CD4-positive, alpha-beta T cell treated with Interleukin-10 for 1 hour (primary cell): ENCODE data around the gene RAB11B.
"Not testable (repeated sequence)": the region's sequence is repeated elsewhere in the genome, so short reads cannot be mapped to it uniquely, and the experiment has no call there.

Experiments used
- DNase-seq: peaks from one replicate; pipeline ENCODE4 v3.0.0-alpha.2; 2020

The RAB11B gene

DNA sequence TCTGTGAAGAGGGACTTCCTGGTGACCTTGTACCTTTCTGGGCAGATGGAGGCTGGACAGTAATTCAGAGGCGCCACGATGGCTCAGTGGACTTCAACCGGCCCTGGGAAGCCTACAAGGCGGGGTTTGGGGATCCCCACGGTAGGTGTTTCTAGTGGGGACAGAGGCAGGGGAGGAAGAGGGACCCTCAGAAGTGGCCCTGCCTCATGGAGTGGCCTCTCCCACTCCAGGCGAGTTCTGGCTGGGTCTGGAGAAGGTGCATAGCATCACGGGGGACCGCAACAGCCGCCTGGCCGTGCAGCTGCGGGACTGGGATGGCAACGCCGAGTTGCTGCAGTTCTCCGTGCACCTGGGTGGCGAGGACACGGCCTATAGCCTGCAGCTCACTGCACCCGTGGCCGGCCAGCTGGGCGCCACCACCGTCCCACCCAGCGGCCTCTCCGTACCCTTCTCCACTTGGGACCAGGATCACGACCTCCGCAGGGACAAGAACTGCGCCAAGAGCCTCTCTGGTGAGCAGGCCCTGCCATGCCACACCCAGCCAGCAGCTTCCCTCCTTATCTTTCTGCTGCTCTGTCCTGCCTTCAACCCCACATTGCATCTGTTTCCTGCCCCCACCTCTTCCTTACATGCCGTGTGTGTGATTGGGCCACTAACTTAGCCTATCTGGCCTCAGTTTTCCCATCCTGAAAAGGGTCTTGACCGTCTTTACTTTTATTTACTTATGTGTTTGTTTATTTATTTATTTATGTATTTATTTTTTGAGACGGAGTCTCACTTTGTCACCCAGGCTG, 19.0 kb upstream of the RAB11B start:
- no peak for DNase-seq

DNA sequence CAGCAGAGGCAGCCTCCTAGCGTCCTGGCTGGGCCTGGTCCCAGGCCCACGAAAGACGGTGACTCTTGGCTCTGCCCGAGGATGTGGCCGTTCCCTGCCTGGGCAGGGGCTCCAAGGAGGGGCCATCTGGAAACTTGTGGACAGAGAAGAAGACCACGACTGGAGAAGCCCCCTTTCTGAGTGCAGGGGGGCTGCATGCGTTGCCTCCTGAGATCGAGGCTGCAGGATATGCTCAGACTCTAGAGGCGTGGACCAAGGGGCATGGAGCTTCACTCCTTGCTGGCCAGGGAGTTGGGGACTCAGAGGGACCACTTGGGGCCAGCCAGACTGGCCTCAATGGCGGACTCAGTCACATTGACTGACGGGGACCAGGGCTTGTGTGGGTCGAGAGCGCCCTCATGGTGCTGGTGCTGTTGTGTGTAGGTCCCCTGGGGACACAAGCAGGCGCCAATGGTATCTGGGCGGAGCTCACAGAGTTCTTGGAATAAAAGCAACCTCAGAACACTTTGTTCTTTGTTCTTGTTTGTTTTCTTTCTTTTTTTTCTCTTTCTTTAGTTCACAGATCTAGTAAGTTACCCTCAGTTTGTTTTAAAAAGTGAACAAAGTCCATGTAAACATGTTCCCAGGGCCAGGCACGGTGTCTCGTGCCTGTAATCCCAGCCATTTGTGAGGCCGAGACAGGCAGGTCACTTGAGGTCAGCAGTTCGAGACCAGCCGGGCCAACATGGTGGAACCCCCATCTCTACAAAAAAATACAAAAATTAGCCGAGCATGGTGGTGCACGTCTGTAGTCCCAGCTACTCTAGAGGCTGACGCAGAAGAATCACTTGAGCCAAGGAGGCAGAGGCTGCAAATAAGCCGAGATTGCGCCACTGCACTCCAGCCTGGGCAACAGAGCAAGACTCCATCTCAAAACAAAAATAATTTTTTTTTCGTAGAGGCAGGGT, 16.0 kb upstream of the RAB11B start:
- DNase-seq, result no peak

DNA sequence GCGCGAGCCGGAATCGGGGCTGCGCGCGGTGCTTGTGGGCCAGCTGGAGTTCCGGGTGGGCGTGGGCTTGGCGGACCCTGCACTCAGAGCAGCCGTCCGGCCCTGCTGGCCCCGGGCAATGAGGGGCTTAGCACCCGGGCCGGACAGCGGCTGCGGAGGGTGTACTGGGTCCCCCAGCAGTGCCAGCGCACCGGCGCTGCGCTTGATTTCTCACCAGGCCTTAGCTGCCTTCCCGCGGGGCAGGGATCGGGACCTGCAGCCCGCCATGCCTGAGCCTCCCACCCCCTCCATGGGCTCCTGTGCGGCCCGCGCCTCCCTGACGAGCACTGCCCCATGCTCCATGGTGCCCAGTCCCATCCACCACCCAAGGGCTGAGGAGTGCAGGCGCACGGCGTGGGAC, 14.4 kb upstream of the RAB11B start:
- DNase-seq, result not testable (repeated sequence)

DNA sequence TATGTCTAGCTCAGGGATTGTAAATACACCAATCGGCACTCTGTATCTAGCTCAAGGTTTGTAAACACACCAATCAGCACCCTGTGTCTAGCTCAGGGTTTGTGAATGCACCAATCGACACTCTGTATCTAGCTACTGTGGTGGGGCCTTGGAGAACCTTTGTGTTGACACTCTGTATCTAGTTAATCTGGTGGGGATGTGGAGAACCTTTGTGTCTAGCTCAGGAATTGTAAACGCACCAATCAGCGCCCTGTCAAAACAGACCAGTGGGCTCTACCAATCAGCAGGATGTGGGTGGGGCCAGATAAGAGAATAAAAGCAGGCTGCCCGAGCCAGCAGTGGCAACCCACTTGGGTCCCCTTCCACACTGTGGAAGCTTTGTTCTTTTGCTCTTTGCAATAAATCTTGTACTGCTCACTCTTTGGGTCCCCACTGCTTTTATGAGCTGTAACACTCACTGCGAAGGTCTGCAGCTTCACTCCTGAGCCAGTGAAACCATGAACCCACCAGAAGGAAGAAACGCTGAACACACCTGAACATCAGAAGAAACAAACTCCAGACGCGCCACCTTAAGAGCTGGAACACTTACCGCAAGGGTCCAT, 13.7 kb upstream of the RAB11B start:
- not testable (repeated sequence) for DNase-seq

DNA sequence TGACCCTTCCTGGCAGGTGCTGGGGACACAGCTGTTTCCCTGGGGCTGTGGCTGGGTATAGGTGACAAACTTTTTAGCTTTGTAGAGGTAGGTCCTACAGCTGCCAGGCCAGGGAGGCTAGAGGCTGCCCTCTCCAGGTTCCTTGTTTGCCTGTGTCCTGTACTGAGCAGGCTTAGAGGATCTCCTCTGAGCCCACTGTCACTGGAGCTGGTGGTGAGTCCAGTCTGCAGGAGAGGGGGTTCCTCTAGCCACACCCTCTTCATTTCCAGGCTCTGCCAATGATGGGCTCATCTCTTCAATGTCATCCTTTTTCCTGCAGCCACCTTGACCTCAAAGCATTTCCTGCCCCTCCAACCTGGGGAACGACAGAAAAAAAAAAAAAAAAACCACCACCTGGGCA, 12.6 kb upstream of the RAB11B start:
- no peak for DNase-seq

DNA sequence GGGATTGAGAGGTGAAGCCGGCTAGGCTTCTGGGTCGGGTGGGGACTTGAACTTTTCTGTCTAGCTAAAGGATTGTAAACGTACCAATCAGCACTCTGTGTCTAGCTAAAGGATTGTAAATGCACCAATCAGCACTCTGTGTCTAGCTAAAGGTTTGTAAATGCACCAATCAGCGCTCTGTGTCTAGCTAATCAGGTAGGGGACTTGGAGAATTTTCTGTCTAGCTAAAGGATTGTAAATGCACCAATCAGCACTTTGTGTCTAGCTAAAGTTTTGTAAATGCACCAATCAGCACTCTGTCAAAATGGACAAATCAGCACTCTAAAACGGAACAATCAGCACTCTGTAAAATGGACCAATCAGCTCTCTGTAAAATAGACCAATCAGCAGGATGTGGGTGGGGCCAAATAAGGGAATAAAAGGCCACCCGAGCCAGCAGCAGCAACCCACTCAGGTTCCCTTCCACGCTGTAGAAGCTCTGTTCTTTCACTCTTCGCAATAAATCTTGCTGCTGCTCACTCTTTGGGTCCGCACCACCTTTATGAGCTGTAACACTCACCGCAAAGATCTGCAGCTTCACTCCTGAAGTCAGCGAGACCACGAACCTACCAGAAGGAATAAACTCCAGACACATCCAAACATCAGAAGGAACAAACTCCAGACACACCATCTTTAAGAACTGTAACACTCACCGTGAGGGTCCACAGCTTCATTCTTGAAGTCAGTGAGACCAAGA, 10.8 kb upstream of the RAB11B start:
- DNase-seq, result not testable (repeated sequence)

DNA sequence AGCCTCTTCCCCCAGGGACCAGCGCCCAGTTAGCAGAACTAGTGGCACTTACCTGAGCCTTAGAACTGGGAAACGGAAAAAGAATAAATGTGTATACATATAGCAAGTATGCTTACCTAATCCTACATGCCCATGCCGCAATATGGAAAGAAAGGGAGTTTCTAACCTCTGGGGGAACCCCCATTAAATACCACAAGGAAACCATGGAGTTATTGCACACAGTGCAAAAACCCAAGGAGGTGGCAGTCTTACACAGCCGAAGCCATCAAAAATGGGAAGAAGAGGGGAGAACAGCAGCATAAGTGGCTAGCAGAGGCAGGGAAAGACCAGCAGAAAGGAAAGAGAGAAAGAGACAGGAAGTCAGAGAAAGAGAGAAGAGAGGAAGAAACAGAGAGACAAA, 5.6 kb upstream of the RAB11B start:
- DNase-seq, result not testable (repeated sequence)

DNA sequence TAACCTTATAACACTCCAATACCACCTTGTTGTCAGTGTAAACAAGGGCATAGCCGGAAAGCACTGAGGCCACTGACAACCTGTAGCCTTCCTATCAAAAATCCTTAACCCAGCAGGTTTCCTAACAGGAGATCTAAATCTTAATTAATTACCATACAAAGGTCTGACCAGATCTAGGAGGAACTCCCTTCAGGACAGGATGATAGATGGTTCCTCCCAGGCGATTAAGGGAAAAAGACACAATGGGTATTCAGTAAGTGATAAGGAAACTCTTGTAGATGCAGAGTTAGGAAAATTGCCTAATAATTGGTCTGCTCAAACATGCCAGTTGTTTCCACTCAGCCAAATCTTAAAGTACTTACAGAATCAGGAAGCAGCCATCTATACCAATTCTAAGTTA, 5.1 kb upstream of the RAB11B start:
- not testable (repeated sequence) for DNase-seq

DNA sequence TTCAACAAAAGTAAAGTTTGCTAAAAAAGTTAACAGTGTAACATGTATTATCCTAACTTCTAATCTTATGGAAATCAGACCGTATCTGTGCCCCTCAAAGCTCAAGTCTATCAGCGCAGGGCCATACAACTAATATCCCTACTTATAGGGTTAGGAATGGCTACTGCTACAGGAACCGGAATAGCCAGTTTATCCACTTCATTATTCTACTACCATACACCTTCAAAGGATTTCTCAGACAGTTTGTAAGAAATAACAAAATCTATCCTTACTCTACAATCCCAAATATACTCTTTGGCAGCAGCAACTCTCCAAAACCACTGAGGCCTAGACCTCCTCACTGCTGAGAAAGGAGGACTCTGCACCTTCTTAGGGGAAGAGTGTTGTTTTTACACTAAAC, 4.6 kb upstream of the RAB11B start:
- DNase-seq, result not testable (repeated sequence)

DNA sequence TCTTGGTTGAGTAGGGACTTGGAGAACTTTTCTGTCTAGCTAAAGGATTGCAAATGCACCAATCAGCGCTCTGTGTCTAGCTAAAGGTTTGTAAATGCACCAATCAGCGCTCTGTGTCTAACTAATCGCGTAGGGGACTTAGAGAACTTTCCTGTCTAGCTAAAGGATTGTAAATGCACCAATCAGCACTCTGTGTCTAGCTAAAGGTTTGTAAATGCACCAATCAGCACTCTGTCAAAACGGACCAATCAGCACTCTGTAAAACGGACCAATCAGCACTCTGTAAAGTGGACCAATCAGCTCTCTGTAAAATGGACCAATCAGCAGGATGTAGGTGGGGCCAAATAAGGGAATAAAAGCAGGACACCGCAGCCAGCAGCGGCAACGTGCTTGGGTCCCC, 3.7 kb upstream of the RAB11B start:
- DNase-seq, result not testable (repeated sequence)

DNA sequence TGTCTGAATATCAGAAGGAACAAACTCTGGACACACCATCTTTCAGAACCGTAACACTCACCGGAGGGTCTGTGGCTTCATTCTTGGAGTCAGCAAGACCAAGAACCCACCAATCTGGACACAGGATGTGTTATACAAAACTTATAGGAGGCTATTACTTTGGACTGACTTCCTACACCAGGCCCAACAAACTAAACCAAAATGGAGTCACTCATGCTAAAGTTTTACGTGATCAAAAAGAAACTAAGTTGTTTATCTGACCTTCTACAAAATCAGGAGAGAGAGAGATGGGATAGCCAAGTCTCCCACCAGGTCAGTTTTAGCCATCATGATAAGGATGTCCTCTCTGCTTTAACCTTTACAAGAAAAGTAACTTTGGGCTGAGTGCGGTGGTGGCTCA, 3.2 kb upstream of the RAB11B start:
- no peak for DNase-seq

DNA sequence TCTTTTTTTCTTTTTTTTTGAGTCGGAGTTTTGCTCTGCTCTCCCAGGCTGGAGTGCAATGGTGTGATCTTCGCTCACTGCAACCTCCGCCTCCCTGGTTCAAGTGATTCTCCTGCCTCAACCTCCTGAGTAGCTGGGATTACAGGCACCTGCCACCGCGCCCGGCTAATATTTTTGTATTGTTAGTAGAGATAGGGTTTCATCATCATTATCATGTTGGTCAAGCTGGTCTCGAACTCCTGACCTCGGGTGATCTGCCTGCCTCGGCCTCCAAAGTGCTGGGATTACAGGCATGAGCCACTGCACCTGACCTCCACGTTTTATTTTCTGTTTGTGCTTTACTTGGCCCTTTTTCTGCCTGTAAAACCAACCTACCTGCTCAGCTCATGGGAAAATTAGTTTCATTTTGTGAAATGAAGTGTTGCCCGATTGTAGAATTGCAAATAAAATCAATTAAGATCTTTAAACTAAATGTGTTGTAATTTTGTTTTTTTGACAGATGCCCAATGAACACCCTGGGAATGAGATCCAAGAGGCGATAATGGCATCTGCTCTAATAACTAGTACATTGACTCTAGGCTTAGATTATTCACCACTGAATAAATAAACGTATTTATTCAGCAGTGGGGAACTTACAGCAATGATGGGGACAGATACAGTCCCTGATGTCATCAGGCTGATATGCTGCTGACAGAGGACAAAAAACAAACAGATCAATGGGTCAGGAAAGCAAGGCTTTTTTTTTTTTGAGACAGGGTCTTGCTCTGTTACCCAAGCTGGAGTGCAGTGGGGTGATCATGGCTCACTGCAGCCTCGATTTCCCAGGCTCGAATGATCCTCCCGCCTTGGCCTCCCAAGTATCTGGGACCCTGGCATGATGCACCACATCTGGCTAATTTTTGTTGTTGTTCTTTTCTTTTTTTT, 2.2 kb upstream of the RAB11B start:
- no peak for DNase-seq

DNA sequence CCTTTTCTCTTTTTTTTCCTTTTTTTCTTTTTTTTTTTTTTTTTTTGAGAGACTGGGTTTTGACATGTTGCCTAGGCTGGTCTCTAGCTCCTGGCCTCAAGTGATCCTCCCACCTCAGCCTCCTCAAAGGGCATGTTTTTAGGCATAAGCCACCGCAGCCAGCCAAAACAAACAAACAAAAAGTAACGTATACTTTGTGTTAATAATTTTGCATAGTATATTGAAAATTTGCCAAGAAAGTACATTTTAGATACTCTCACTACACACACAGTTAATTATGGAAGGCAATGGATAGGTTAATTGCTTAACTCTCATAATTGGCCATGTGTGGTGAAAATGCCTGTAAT, 1.6 kb upstream of the RAB11B start:
- no peak for DNase-seq

DNA sequence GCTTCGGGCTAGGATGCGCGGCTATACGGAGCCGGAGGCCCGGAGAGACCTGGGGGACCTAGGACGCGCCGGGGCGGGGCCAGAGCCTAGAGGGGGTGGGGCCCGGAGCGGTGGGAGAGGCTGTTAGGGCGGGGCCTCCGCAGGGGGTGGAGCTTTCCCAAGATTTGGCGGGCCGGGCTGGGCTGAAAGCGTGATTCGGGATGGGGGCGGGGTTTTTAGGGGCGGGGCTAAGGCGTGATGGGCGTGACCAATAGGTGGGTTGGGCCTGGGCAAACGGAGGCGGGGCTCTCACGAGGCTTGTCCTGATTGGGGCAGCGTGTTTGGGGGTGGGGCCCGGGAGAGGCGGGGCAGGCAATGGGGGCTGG, 439 bp downstream of the RAB11B start:
- peak; percentile 94 for DNase-seq

DNA sequence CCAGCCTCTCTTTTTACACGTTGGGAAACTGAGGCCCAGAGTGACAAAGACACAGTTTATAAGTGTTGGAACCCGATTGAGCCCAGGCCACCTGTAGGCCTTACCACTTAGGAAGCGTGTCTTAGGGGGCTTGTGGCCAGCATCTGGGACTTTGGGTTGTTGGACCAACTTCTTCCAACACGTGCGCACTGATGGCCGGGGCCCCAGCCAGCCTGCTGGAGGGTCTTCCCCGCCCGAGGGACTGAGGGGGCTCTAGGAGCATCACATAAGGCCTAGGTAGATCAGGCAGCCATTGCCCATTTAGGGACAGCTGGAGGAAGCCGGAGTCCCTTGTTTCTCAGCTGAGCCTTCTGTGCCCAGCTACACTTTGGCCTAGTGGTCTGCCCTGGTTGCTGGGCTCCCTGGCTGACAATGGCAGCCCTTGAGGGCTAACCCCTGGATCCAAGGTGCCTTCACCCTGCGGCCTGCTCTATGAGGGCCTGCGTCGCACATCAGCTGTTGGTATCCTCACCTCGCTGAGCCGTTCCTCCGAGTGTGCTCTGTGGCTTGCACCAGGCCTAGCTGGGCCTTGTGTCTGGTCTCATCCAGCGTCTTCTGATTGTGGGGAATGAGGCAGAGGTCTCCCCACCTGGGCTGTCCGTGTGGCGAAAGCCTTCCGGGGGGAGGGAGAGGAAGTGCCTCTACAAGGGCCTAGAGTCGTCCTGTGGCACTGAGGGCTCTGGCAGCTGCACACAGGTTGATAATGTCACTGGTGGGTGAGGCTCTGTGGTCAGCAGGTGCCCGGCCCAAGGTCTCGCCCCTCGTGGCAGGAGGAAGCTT, 1.2 kb downstream of the RAB11B start:
- no peak for DNase-seq

DNA sequence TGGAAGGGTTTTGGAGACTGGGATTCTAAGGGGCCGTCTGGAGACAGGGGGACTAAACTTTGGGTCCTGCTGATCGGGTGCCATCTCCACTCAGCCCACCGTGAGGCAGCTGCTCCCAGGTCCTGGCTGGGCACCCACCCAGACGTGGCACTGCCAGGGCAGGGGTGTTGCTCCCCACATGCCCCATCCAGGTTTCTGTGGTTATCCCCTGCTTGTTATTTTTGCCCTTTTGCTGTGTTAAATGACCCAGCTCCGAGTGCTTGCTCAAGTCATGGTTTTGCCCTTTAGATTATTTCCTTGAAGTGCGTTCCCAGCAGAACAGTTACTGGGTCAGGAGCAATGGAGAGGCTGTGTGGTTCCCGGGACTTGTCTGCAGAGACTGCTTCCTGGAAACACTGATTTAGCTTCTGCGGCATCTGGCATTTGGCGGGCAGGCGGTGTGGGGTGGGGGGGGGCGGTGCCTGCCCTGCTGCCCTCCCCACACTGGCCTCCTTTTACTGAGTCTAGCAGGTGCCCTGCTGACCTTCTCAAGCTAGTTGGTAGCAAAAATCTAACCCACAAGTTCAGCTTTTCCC, 1.9 kb downstream of the RAB11B start:
- no peak for DNase-seq

DNA sequence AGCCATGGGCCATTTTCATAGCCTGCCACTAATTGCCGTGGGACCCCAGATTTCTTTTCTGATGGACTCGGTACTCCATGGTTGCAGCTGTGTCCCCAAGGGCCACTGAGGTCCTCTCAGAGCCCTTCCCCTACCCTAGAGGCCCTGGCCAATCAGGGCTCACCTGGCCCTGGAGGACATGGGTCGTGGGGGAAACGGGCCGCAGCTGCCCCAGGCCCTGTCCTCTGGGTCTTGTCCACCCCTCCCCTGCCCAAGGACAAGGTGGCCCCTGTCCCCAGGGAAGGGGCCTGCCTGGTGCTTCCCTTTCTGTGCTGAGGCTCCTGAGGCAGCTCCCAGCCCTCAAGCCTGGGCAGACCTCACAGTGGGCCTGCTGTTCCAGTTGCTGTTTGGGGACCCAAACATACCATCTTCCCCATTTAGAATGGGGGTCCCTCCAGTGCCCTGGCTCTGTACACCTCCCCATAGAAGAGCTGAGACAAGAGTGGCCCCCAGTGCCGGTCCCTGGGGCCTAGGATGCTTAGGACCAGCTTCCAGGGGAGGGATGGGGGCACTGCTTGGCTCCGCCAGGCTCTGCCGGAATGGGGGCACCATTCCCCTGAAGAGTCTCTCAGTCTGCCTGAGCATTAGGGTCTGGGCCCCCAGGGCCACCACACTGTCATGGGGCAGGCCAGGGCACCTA, 3.2 kb downstream of the RAB11B start:
- no peak for DNase-seq

DNA sequence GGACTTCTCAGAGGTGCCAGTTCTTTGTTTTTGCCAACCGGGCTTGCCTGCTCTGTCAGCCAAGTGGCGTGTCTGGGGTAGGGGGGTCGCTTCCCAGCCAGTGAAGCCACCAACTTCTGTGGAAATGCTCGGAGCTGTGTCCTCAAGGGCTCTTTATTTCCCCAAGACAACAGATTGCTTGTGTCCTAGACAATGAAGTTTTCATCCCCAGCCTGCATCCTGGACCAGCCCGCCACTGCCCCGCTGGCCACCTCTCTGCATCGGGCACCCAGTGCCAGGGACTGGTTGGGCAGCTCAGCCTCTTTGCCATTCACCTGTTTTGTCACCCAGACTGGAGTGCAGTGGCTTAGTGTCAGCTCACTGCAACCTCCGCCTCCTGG, 3.7 kb downstream of the RAB11B start:
- no peak for DNase-seq

DNA sequence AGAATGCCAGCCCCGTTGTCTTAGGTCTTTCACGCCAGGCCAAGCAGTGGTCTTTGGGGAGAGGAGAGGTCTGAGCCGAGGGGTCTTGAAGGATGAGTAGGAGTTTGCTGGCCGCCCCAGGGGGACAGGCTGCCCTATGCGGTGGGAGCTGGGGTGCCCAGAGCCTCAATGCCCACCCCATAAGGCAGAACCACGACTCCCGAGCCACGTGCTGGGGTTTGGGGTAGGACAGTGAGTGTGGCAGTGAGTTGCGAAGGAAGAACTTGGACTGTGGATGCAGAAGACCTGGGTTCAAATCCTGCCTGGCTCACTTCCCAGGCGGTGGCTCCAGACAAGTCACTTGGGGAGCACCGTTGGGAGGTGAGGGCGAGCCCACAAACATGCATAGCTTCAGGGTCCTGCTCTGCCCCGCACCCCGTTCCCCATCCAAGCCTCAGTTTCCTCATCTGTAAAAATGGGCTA, 5.5 kb downstream of the RAB11B start:
- DNase-seq, result no peak

DNA sequence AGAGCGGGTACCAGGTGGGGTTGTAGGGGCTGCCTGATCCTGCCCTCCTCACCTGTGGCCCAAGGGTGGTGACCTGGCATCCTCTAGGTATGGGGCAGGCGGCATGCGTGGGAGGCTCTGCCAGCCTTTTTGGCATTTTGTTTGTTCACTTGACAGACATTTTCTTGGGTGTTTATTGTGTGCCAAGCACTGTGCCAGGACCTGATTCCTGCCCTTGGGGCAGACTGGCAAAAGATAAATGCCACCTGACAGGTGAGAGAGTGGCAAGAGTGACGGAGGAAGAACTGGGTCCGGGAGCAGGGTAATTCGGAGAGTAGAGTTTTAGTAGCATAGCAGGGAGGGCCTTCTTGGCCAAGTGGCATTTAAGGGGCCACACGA, 6.0 kb downstream of the RAB11B start:
- DNase-seq, result no peak
